K562 (cell line): Measurements from ENCODE around the gene SH2D1A. TPM values are rescaled to one million over a fixed set of nuclear protein-coding genes. Genes with fewer than 3 reads are reported as not detected.

ENCODE experiments used
- ATAC-seq: fragments of 200-7000 bp; cut with Tn5 transposase; 3 replicates; pipeline ENCODE4 v1.9.1; 2020; ENCODE audit warnings: moderate library complexity
- BruUV-seq: library from RNA; stranded (reverse); fragments of 400-500 nt; replicated peaks from 2 replicates; lab custom pipeline; 2021; lab: Mats Ljungman, UMichigan
- CTCF ChIA-PET: fragments of 300-600 bp; formaldehyde crosslinking; extraction: SDS; loops from one replicate; lab custom pipeline; 2021; ENCODE audit warnings: low intra/inter-chr PET ratio; lab: Yijun Ruan, JAX
- POLR2A ChIA-PET: fragments of 300-600, 350-650 bp; sonication (Branson Sonifier 250); formaldehyde crosslinking; extraction: SDS; loops from one replicate; lab custom pipeline; 2021; ENCODE audit warnings: antibody characterized with exemption, inconsistent platforms; lab: Yijun Ruan, JAX
- DNase-seq, 4 experiments: peaks; one replicate each; pipeline versions ENCODE4 v3.0.0 to v3.0.0-alpha.2; 2011 to 2018; ENCODE audit warnings: low spot score in 3 of 4, mixed read lengths in 3 of 4; ENCODE audit errors: extremely low read depth in 1 of 4
- FAIRE-seq: peaks from 2 replicates; lab custom pipeline; 2011; peaks lifted over from hg19 to GRCh38; lab: Jason Lieb, UNC
- H2AFZ ChIP-seq: 2 replicates; pipeline ENCODE4 v1.6.0; 2011; ENCODE audit warnings: low read depth, low read length, control low read depth, inconsistent platforms
- H3K27ac ChIP-seq: fragments of 200-600 bp; 3 replicates; pipeline ENCODE4 v1.8.0; 2011; ENCODE audit warnings: low read depth, mild to moderate bottlenecking, control low read depth, inconsistent platforms, low read length, moderate library complexity, mixed read lengths; ENCODE audit errors: extremely low read depth
- H3K27me3 ChIP-seq, 2 experiments: fragments of 300-600 bp in 1 of 2; 2 replicates in 1 of 2; 3 replicates in 1 of 2; pipeline versions ENCODE4 v1.6.0 to v1.8.0; 2011; ENCODE audit warnings: inconsistent platforms in 2 of 2, low read length in 2 of 2, mild to moderate bottlenecking in 1 of 2, mixed read lengths in 1 of 2, moderate library complexity in 1 of 2; ENCODE audit not compliant: control insufficient read depth in 2 of 2, insufficient read depth in 2 of 2
- H3K36me3 ChIP-seq: fragments of 300-600 bp; 3 replicates; pipeline ENCODE4 v1.8.0; 2011; ENCODE audit warnings: mild to moderate bottlenecking, low read length, inconsistent platforms; ENCODE audit not compliant: control insufficient read depth, insufficient read depth
- H3K4me1 ChIP-seq, 2 experiments: fragments of 200-600 bp in 1 of 2; replicated peaks in 1 of 2; 2 replicates in 1 of 2; 3 replicates in 1 of 2; pipeline versions ENCODE4 v1.5.1 to v1.8.0; 2011; ENCODE audit warnings: inconsistent platforms in 2 of 2, low read length in 2 of 2, mild to moderate bottlenecking in 1 of 2, mixed read lengths in 1 of 2, moderate library complexity in 1 of 2; ENCODE audit not compliant: control insufficient read depth in 2 of 2, insufficient read depth in 2 of 2
- H3K4me2 ChIP-seq: 2 replicates; pipeline ENCODE4 v1.6.1; 2011; ENCODE audit warnings: low read length, control low read depth, inconsistent platforms, mixed read lengths; ENCODE audit not compliant: insufficient read depth
- H3K4me3 ChIP-seq: fragments of 200-600 bp; sonication (generic), shearing (Covaris generic); 2 replicates; pipeline ENCODE4 v1.5.1; 2016; ENCODE audit warnings: control low read depth, inconsistent platforms
- H3K79me2 ChIP-seq: fragments of 200-600 bp; 3 replicates; pipeline ENCODE4 v1.8.0; 2011; ENCODE audit warnings: low read length, inconsistent platforms; ENCODE audit not compliant: control insufficient read depth, insufficient read depth
- H3K9ac ChIP-seq, 2 experiments: 2 replicates each; pipeline versions ENCODE4 v1.6.0 to v1.6.1; 2011; ENCODE audit warnings: low read depth in 2 of 2, low read length in 2 of 2, control low read depth in 1 of 2, inconsistent platforms in 1 of 2, mild to moderate bottlenecking in 1 of 2, mixed read lengths in 1 of 2; ENCODE audit not compliant: insufficient read depth in 1 of 2
- H3K9me1 ChIP-seq: one replicate; pipeline ENCODE4 v1.6.0; 2011; ENCODE audit warnings: inconsistent platforms, mild to moderate bottlenecking, low read length, moderate library complexity; ENCODE audit not compliant: control insufficient read depth, insufficient read depth
- H3K9me3 ChIP-seq: replicated peaks from 2 replicates; pipeline ENCODE4 v1.5.1; 2011; ENCODE audit warnings: low read depth, low read length, inconsistent platforms; ENCODE audit not compliant: control insufficient read depth, insufficient read depth
- H4K20me1 ChIP-seq: replicated peaks from 2 replicates; pipeline ENCODE4 v1.6.1; 2011; ENCODE audit warnings: low read length, inconsistent platforms, mixed read lengths; ENCODE audit not compliant: control insufficient read depth, insufficient read depth
- BACH1 ChIP-seq: fragments of 200-800 bp; sonication (Bioruptor generic); IDR thresholded peaks from 2 replicates; pipeline ENCODE4 v1.6.1; 2016; ENCODE audit warnings: missing genetic modification characterization, missing compliant biosample characterization
- CBX8 ChIP-seq: fragments of 200-600 bp; sonication (generic); IDR thresholded peaks from 2 replicates; pipeline ENCODE4 v1.6.1; 2012; ENCODE audit warnings: borderline replicate concordance, mixed run types, low read depth, mild to moderate bottlenecking, moderate library complexity, mixed read lengths, low read length, control low read depth, inconsistent platforms; ENCODE audit not compliant: poor library complexity, severe bottlenecking; ENCODE audit errors: extremely low read depth
- CREB5 ChIP-seq: fragments of 250-450 bp; sonication (Bioruptor Pico); IDR thresholded peaks from 2 replicates; pipeline ENCODE4 v1.5.0; 2020; ENCODE audit warnings: mild to moderate bottlenecking
- SIRT6 ChIP-seq: IDR thresholded peaks from one replicate; pipeline ENCODE4 v1.6.1; 2012; ENCODE audit warnings: low read depth, mild to moderate bottlenecking, control low read depth, inconsistent platforms, low read length, moderate library complexity
- U2AF1 ChIP-seq: fragments of 200-400 bp; formaldehyde crosslinking; optimal IDR thresholded peaks from 2 replicates; pipeline ENCODE3; 2017; ENCODE audit warnings: mild to moderate bottlenecking, low read depth, low read length, moderate library complexity
- ZNF280A ChIP-seq: fragments of 450-650 bp; IDR thresholded peaks from 2 replicates; pipeline ENCODE4 v1.6.1; 2018; ENCODE audit warnings: mild to moderate bottlenecking, low read depth; ENCODE audit not compliant: partially characterized antibody
- ZNF780A ChIP-seq: fragments of 250-450 bp; sonication (Bioruptor Pico); IDR thresholded peaks from 2 replicates; pipeline ENCODE4 v1.5.0; 2021; ENCODE audit warnings: mild to moderate bottlenecking
- in situ Hi-C: fragments of 300-500 bp; cut with MboI; formaldehyde crosslinking; loops from 4 replicates; pipeline ENCODE4 v1.15.0; 2018; ENCODE audit warnings: inconsistent platforms, mixed read lengths
- intact Hi-C: fragments of 100-400 bp; cut with micrococcal nuclease; formaldehyde crosslinking; loops from 2 replicates; pipeline ENCODE4 v1.14.2; 2022
- polyA plus RNA-seq, 8 experiments: library from polyadenylated mRNA; depleted of rRNA in 4 of 8; stranded (reverse) in 5 of 8; unstranded in 3 of 8; fragments of >200 nt; fragmentation: Nextera tagmentation in 2 of 8; fragmentation: Illumina TruSeq in 1 of 8; extraction: Ambion mirVana in 2 of 8; extraction: Trizol in 1 of 8; gene quantifications; 2 replicates each; pipeline versions ENCODE4 v1.2.1 to v1.2.3, GENCODE V29; 2011 to 2014; ENCODE audit warnings: inconsistent platforms in 1 of 8, missing spikeins in 1 of 8
- total RNA-seq, 7 experiments: library from RNA; depleted of rRNA in 6 of 7; stranded (reverse); fragments of >200 nt in 6 of 7; fragmentation: Illumina TruSeq in 2 of 7; extraction: Trizol in 2 of 7; gene quantifications; 2 replicates each; pipeline versions ENCODE4 v1.2.1 to v1.2.3, GENCODE V29; 2011 to 2021; ENCODE audit warnings: low replicate concordance in 1 of 7
- TF ChIP-seq, protein P1 (sequence below): fragments of 150-350 bp; IDR thresholded peaks from 2 replicates; pipeline ENCODE4 v1.6.1; 2014; ENCODE audit warnings: low read depth, mild to moderate bottlenecking, low read length, borderline replicate concordance

The SH2D1A gene
- total and polyA plus RNA-seq, 9 of the 15 experiments (the other 6 are each of a cell fraction or from before 2014, with no cell fraction given) = 0.07 to 0.52 (median 0.19) TPM

- TF ChIP-seq, protein P1, sequence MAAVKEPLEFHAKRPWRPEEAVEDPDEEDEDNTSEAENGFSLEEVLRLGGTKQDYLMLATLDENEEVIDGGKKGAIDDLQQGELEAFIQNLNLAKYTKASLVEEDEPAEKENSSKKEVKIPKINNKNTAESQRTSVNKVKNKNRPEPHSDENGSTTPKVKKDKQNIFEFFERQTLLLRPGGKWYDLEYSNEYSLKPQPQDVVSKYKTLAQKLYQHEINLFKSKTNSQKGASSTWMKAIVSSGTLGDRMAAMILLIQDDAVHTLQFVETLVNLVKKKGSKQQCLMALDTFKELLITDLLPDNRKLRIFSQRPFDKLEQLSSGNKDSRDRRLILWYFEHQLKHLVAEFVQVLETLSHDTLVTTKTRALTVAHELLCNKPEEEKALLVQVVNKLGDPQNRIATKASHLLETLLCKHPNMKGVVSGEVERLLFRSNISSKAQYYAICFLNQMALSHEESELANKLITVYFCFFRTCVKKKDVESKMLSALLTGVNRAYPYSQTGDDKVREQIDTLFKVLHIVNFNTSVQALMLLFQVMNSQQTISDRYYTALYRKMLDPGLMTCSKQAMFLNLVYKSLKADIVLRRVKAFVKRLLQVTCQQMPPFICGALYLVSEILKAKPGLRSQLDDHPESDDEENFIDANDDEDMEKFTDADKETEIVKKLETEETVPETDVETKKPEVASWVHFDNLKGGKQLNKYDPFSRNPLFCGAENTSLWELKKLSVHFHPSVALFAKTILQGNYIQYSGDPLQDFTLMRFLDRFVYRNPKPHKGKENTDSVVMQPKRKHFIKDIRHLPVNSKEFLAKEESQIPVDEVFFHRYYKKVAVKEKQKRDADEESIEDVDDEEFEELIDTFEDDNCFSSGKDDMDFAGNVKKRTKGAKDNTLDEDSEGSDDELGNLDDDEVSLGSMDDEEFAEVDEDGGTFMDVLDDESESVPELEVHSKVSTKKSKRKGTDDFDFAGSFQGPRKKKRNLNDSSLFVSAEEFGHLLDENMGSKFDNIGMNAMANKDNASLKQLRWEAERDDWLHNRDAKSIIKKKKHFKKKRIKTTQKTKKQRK = no peak
- TF ChIP-seq CBX8 = no peak
- TF ChIP-seq ZNF780A (CRISPR knock-in tag) = no peak
- TF ChIP-seq U2AF1 = no peak
- no peak for TF ChIP-seq ZNF280A
- TF ChIP-seq CREB5 (CRISPR knock-in tag) = no peak
- no peak for TF ChIP-seq BACH1 (tag)
- no peak for TF ChIP-seq SIRT6
- TF ChIP-seq, all 486 proteins: peak for 0
- Histone ChIP-seq H3K9me1 (no peaks in the 10 kb centered on the region), H3K79me2 (no peaks in the 10 kb centered on the region), H3K36me3 (no peaks in the 10 kb centered on the region), H3K4me3 (no peak overlapping the region), H2AFZ (no peak overlapping the region), H3K27me3 (no peaks in the 10 kb centered on the region), H3K4me1 (peaks cover 14 to 31% of the 10 kb centered on the region in 2 experiments; a peak in 4 of 5 replicates), H3K27ac (no peak overlapping the region), H3K9ac (no peak overlapping the region), H4K20me1 (no peaks in the 10 kb centered on the region), H3K9me3 (no peaks in the 10 kb centered on the region), H3K4me2 (no peak overlapping the region)
- ATAC-seq (no peak), DNase-seq (no peak), FAIRE-seq (no peak)
- CTCF ChIA-PET = no interaction called here
- in situ Hi-C loops (no loop called here), intact Hi-C loops (no loop called here)
- POLR2A ChIA-PET = interaction anchor here (0.6 kb wide), 1 partner anchor 12 kb away, joined by 3 read pairs; no protein-coding TSS in a partner anchor
- BruUV-seq = no TSS peak
These were observed 3.3 kb upstream of the SH2D1A start for GRCh38 chrX:124343016-124343415.
